NCI-H748 treated with DMSO at 0.1 percent for 48 hours (cell line): ENCODE results near the gene DCUN1D1.

Experiments
- DNase-seq: peaks from one replicate; lab custom pipeline; 2025; lab: John Stamatoyannopoulos, UW

DCUN1D1 gene

GRCh38 chr3:182891364-182891763 is 89.0 kb downstream of the DCUN1D1 start:
- DNase-seq = no peak

DNA sequence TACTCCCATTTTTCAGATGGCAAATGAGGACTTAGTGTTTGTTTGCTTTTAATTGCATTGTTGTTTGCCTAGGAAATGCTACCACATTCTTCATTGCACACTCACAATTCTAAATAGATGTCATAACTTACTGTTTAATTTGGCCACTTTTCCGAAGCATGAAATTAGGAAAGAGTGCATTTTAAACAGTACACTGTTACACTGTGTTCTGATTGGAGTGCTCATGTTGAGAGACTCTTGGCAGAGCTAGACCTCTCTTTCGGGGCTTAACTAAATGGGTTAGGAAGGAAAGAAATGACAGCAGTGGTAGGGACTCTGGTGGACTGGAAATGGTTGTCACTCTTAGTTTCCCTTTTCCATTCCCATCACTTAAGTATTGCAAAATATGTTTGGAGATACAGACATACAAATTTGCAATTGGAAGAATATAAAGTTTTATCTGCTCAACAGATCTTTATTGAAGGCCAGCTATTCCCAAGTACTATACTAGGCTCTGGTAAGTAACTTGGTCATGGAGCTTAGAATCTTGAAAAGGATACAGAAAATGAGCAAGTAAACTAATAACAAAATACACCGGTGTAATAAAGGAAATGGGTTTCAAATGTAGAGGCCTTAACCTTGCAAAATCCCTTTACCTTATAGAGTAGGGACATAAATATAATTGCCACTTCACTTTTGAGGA is 90.2 kb downstream of the DCUN1D1 start:
- no peak for DNase-seq
